GM12891 (cell line): ENCODE data around the gene DCC.

Experiments
- POLR2AphosphoS5 ChIP-seq: IDR thresholded peaks from 2 replicates; pipeline ENCODE4 v1.6.1; 2011; ENCODE audit warnings: low read depth, low read length, control low read depth
- TAF1 ChIP-seq: IDR thresholded peaks from 2 replicates; pipeline ENCODE4 v1.6.1; 2011; ENCODE audit warnings: low read depth, low read length, control low read depth

- TF ChIP-seq POLR2AphosphoS5 (no peak), TAF1 (no peak)
Measured at GRCh38 chr18:53268455-53268854, 928.5 kb downstream of the DCC start.
